Activated CD8-positive, alpha-beta T cell treated with anti-CD3 and anti-CD28 coated beads for 36 hours (primary cell): ENCODE results near the gene RBBP6. TPM values are rescaled to one million over a fixed set of nuclear protein-coding genes. Genes with fewer than 3 reads are reported as not detected.

Experiments used
- ATAC-seq: fragments of 200-7000 bp; cut with Tn5 transposase; one replicate; pipeline ENCODE4 v1.10.0; 2021; ENCODE audit warnings: mild to moderate bottlenecking, moderate library complexity
- CTCF ChIA-PET: fragments of 350-600 bp; sonication (Branson Sonifier 250); formaldehyde crosslinking; loops from one replicate; lab custom pipeline; 2021; ENCODE audit warnings: antibody characterized with exemption; lab: Charles Lee
- POLR2A ChIA-PET: fragments of 350-600 bp; sonication (Branson Sonifier 250); formaldehyde crosslinking; loops from one replicate; lab custom pipeline; 2021; ENCODE audit warnings: antibody characterized with exemption; lab: Charles Lee
- DNase-seq: peaks from one replicate; pipeline ENCODE4 v3.0.0-alpha.2; 2020
- H3K27ac Mint-ChIP-seq: one replicate; pipeline ENCODE4 v1.8.0; 2021; ENCODE audit warnings: mild to moderate bottlenecking, mixed read lengths
- H3K27me3 Mint-ChIP-seq: one replicate; pipeline ENCODE4 v1.8.0; 2021; ENCODE audit warnings: mixed read lengths
- H3K36me3 Mint-ChIP-seq: one replicate; pipeline ENCODE4 v1.8.0; 2021; ENCODE audit warnings: low read depth, mixed read lengths
- H3K4me1 Mint-ChIP-seq: one replicate; pipeline ENCODE4 v1.8.0; 2021; ENCODE audit warnings: low read depth, mixed read lengths
- H3K4me3 Mint-ChIP-seq: one replicate; pipeline ENCODE4 v1.8.0; 2021; ENCODE audit warnings: mild to moderate bottlenecking, moderate library complexity, mixed read lengths
- H3K9me3 Mint-ChIP-seq: one replicate; pipeline ENCODE4 v1.8.0; 2021; ENCODE audit warnings: mixed read lengths
- CTCF ChIP-seq: fragments of 200-600 bp; IDR thresholded peaks from one replicate; pipeline ENCODE4 v1.8.0; 2022; ENCODE audit warnings: antibody characterized with exemption, mild to moderate bottlenecking
- intact Hi-C: fragments of 100-400 bp; cut with micrococcal nuclease; formaldehyde crosslinking; loops from one replicate; pipeline ENCODE4 v1.10.0; 2022
- total RNA-seq, 2 experiments: library from RNA; stranded (reverse); gene quantifications; one replicate each; pipeline ENCODE4 v1.2.3, GENCODE V29; 2021

RBBP6 gene
- total RNA-seq, 2 experiments from 2014 or later: 71.6 to 74.8 TPM

DNA sequence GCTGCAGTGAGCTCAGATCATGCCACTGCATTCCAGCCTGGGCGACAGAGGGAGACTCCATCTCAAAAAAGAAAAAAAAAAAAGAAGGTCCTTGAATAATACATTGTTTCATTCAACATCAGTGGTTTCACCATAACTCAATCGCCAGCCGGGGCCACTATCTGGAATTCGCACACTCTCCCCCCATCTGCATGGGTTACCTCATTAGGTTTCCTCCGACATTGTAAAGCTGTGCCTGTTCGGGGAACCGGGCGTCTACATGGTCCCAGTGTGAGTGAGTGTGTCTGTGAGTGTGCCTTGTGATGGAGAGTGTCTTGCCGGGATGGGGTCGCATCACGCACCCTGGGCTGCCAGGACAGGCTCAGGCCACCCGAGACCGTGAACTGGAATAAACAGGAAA, 16.6 kb upstream of the RBBP6 start:
- H3K9me3 Mint-ChIP-seq: no peaks in the 10 kb centered on the region
- POLR2A ChIA-PET: interaction anchor here (1.9 kb wide), 1 partner anchor 16 kb away, joined by 4 read pairs; the partner anchor contains the start of gene RBBP6
- no peaks in the 10 kb centered on the region for H3K27me3 Mint-ChIP-seq
- H3K4me1 Mint-ChIP-seq: peaks cover 5% of the 10 kb centered on the region
- no peak overlapping the region for H3K27ac Mint-ChIP-seq
- DNase-seq: no peak
- intact Hi-C loops: no loop called here
- ATAC-seq: no peak
- no peak for TF ChIP-seq CTCF
- no peaks in the 10 kb centered on the region for H3K36me3 Mint-ChIP-seq
- no peak overlapping the region for H3K4me3 Mint-ChIP-seq
- CTCF ChIA-PET: no interaction called here

GRCh38 chr16:24523569-24523968, 15.8 kb upstream of the RBBP6 start:
- DNase-seq (no peak), ATAC-seq (no peak)
- Mint-ChIP-seq H3K4me1 (peaks cover 5% of the 10 kb centered on the region), H3K9me3 (no peaks in the 10 kb centered on the region), H3K27me3 (no peaks in the 10 kb centered on the region), H3K4me3 (no peak overlapping the region), H3K27ac (no peak overlapping the region), H3K36me3 (no peaks in the 10 kb centered on the region)
- POLR2A ChIA-PET: interaction anchor here (0.6 kb wide), 1 partner anchor 75 kb away, joined by 3 read pairs; no protein-coding TSS in a partner anchor
- CTCF ChIA-PET: no interaction called here
- intact Hi-C loops: no loop called here
- no peak for TF ChIP-seq CTCF

- Mint-ChIP-seq H3K9me3 (no peaks in the 10 kb centered on the region), H3K4me1 (peaks cover 5% of the 10 kb centered on the region), H3K36me3 (no peaks in the 10 kb centered on the region), H3K27me3 (no peaks in the 10 kb centered on the region), H3K27ac (no peak overlapping the region), H3K4me3 (no peak overlapping the region)
- intact Hi-C loops: no loop called here
- TF ChIP-seq CTCF: no peak
- ChIA-PET POLR2A (no interaction called here), CTCF (interaction anchor here (1.4 to 1.6 kb wide), 3 partner anchors 9 to 20 kb away, joined by 5 to 6 read pairs (median 5); partner anchors contain the start of gene RBBP6)
- DNase-seq (no peak), ATAC-seq (no peak)
Observed at GRCh38 chr16:24524855-24525677, 14.3 kb upstream of the RBBP6 start.

GRCh38 chr16:24525970-24526559, 13.3 kb upstream of the RBBP6 start:
- no peak for DNase-seq
- no peak for ATAC-seq
- intact Hi-C loops: no loop called here
- TF ChIP-seq CTCF: no peak
- Mint-ChIP-seq H3K27ac (no peak overlapping the region), H3K27me3 (no peaks in the 10 kb centered on the region), H3K4me3 (no peak overlapping the region), H3K4me1 (peaks cover 5% of the 10 kb centered on the region), H3K36me3 (no peaks in the 10 kb centered on the region), H3K9me3 (no peaks in the 10 kb centered on the region)
- ChIA-PET CTCF (interaction anchor here (0.9 to 1.6 kb wide), 4 partner anchors 10 to 273 kb away, joined by 3 to 6 read pairs (median 5); partner anchors contain the start of gene RBBP6), POLR2A (no interaction called here)
